Muscle of leg (tissue), 11 donors: Measurements from ENCODE around the gene RIPOR2. TPM values are rescaled to one million over a fixed set of nuclear protein-coding genes. Genes with fewer than 3 reads are reported as not detected.
"Not testable (repeated sequence)": the region's sequence is repeated elsewhere in the genome, so short reads cannot be mapped to it uniquely, and the experiment has no call there.

ENCODE experiments used
- DNase-seq: peaks from one replicate; pipeline ENCODE4 v3.0.0; 2013
- H3K27ac ChIP-seq: one replicate; pipeline ENCODE4 v1.5.1; 2013; ENCODE audit warnings: mild to moderate bottlenecking, low read length, control low read depth
- H3K27me3 ChIP-seq: one replicate; pipeline ENCODE4 v1.6.1; 2013; ENCODE audit warnings: low read length; ENCODE audit not compliant: control insufficient read depth, insufficient read depth
- H3K36me3 ChIP-seq: one replicate; pipeline ENCODE4 v1.6.1; 2013; ENCODE audit warnings: low read length; ENCODE audit not compliant: control insufficient read depth, insufficient read depth
- H3K4me1 ChIP-seq: one replicate; pipeline ENCODE4 v1.6.1; 2013; ENCODE audit warnings: low read length; ENCODE audit not compliant: control insufficient read depth, insufficient read depth
- H3K4me3 ChIP-seq: one replicate; pipeline ENCODE4 v1.5.1; 2013; ENCODE audit warnings: low read length, control low read depth
- H3K9me3 ChIP-seq: replicated peaks from 2 replicates; pipeline ENCODE4 v1.6.1; 2013; ENCODE audit warnings: low read depth, low read length; ENCODE audit not compliant: control insufficient read depth
- WGBS: methylation state at CpG from one replicate; pipeline ENCODE4 v1.1.5; 2013; ENCODE audit warnings: missing lambda C conversion rate; ENCODE audit not compliant: insufficient coverage; 5-methylcytosine and 5-hydroxymethylcytosine counted together
- polyA plus RNA-seq, 8 donors: library from polyadenylated mRNA; unstranded; fragments of 120-200 nt; gene quantifications; one replicate each; pipeline versions ENCODE4 v1.2.1 to v1.2.3, GENCODE V29; 2013; ENCODE audit warnings: inconsistent platforms in 1 of 8, low replicate concordance in 1 of 8; ENCODE audit not compliant: insufficient read length in 8 of 8, insufficient read depth in 1 of 8
- total RNA-seq: library from RNA; stranded (reverse); fragments of 120-200 nt; gene quantifications from one replicate; pipeline ENCODE4 v1.2.4, GENCODE V29; 2013

RIPOR2 gene
- total and polyA plus RNA-seq, 9 donors: 17.5 to 32.0 (median 25.6) TPM

- no CpG with 5 or more reads among the region's 4 CpGs for WGBS
- DNase-seq, H3K36me3 ChIP-seq, H3K27ac ChIP-seq, H3K4me1 ChIP-seq, H3K9me3 ChIP-seq, H3K4me3 ChIP-seq, H3K27me3 ChIP-seq: not testable (repeated sequence)
These were observed 181.4 kb downstream of the RIPOR2 start for GRCh38 chr6:24754378-24754777.

Other genes with a start within 250 kb of the RIPOR2 start
- gene C6orf62, start 216.8 kb downstream of the RIPOR2 start, total RNA-seq: 67.6 TPM
- 10 to 100 TPM; 65.9 to 94.5 (median 88.8) TPM for gene C6orf62, start 216.8 kb downstream of the RIPOR2 start, polyA plus RNA-seq
- gene GMNN, start 161.0 kb downstream of the RIPOR2 start, total RNA-seq: 13.7 TPM
- gene GMNN, start 161.0 kb downstream of the RIPOR2 start, polyA plus RNA-seq: 10 to 100 TPM; 16.2 to 22.0 (median 17.5) TPM
- not detected for gene ARMH2, start 137.0 kb downstream of the RIPOR2 start, total RNA-seq
- not detected for gene ARMH2, start 137.0 kb downstream of the RIPOR2 start, polyA plus RNA-seq